Left ventricle myocardium inferior (tissue), 1 donor: ENCODE data around the gene LGR6. TPM values are rescaled to one million over a fixed set of nuclear protein-coding genes. Genes with fewer than 3 reads are reported as not detected.
"Not testable (repeated sequence)": the region's sequence is repeated elsewhere in the genome, so short reads cannot be mapped to it uniquely, and the experiment has no call there.

Experiments used
- DNase-seq: peaks from one replicate; pipeline ENCODE4 v3.0.0-alpha.2; 2020
- H3K27ac ChIP-seq: fragments of 200-600 bp; replicated peaks from 2 replicates; pipeline ENCODE4 v1.8.0; 2021
- H3K27me3 ChIP-seq: fragments of 200-600 bp; 2 replicates; pipeline ENCODE4 v1.8.0; 2021; ENCODE audit warnings: low read depth
- H3K36me3 ChIP-seq: fragments of 200-600 bp; 2 replicates; pipeline ENCODE4 v1.8.0; 2021
- H3K4me1 ChIP-seq: fragments of 200-600 bp; 2 replicates; pipeline ENCODE4 v1.8.0; 2021
- H3K4me3 ChIP-seq: fragments of 200-600 bp; 2 replicates; pipeline ENCODE4 v1.8.0; 2021; ENCODE audit warnings: mild to moderate bottlenecking, moderate library complexity
- H3K9me3 ChIP-seq: fragments of 200-600 bp; replicated peaks from 2 replicates; pipeline ENCODE4 v1.8.0; 2021
- intact Hi-C: fragments of 100-400 bp; cut with micrococcal nuclease; formaldehyde crosslinking; loops from one replicate; pipeline ENCODE4 v1.11.0; 2022
- total RNA-seq: library from RNA; stranded (reverse); fragmentation: NEBNext Ultra II Directional; extraction: Animal tissue kit (Norgen Biotek cat#: 25700); gene quantifications from one replicate; pipeline ENCODE4 v1.2.1, GENCODE V29; 2021
- TF ChIP-seq, protein P1 (sequence below): fragments of 200-600 bp; IDR thresholded peaks from 2 replicates; pipeline ENCODE4 v1.8.0; 2021; ENCODE audit warnings: antibody characterized with exemption, mild to moderate bottlenecking, borderline replicate concordance
- donor health status: DM: no; HTN: yes; CAD: no; lungs with severe emphysema.

LGR6 gene
- total RNA-seq, 1 donor from 2014 or later, result 0.60 TPM

DNA sequence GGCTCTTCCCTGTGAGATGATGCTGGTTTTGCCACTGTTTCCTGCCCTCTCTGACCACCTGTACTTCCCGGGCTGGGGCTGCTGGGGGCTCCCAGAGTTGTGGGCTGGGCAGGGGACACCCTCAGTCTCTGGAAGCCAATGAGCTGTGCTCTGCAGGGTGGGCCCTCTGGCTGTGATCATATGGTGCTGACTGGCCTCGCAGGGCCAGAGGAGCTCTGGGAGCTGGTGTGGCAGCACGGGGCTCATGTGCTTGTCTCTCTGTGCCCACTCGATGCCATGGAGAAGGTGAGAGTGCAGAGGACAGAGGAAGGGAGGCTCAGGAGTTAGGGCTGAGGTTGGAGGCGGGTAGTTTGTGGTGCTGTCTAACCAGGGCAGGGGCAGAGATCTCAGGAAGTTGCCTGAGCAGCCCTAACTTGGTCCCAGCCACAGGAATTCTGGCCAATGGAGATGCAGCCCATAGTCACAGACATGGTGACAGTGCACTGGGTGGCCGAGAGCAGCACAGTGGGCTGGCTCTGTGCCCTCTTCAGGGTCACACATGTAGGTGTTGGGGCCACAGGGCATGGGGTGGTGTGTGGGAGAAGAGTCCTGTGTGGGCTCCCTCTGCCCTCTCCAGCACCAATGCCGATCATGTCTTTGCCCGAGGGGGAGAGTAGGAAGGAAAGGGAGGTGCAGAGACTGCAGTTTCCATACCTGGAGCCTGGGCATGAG, 5.7 kb upstream of the LGR6 start:
- peaks cover 4% of the 10 kb centered on the region for H3K4me1 ChIP-seq
- no peak for DNase-seq
- H3K27me3 ChIP-seq, result peaks cover 38% of the 10 kb centered on the region
- H3K27ac ChIP-seq, result no peak overlapping the region
- no peaks in the 10 kb centered on the region for H3K9me3 ChIP-seq
- H3K36me3 ChIP-seq, result no peaks in the 10 kb centered on the region
- TF ChIP-seq, protein P1, sequence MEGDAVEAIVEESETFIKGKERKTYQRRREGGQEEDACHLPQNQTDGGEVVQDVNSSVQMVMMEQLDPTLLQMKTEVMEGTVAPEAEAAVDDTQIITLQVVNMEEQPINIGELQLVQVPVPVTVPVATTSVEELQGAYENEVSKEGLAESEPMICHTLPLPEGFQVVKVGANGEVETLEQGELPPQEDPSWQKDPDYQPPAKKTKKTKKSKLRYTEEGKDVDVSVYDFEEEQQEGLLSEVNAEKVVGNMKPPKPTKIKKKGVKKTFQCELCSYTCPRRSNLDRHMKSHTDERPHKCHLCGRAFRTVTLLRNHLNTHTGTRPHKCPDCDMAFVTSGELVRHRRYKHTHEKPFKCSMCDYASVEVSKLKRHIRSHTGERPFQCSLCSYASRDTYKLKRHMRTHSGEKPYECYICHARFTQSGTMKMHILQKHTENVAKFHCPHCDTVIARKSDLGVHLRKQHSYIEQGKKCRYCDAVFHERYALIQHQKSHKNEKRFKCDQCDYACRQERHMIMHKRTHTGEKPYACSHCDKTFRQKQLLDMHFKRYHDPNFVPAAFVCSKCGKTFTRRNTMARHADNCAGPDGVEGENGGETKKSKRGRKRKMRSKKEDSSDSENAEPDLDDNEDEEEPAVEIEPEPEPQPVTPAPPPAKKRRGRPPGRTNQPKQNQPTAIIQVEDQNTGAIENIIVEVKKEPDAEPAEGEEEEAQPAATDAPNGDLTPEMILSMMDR, result no peak
- intact Hi-C loops, result loop anchor here (10.0 kb wide), 2 partner anchors 127 to 527 kb away; partner anchors contain the start of gene SYT2
- no peak overlapping the region for H3K4me3 ChIP-seq

DNA sequence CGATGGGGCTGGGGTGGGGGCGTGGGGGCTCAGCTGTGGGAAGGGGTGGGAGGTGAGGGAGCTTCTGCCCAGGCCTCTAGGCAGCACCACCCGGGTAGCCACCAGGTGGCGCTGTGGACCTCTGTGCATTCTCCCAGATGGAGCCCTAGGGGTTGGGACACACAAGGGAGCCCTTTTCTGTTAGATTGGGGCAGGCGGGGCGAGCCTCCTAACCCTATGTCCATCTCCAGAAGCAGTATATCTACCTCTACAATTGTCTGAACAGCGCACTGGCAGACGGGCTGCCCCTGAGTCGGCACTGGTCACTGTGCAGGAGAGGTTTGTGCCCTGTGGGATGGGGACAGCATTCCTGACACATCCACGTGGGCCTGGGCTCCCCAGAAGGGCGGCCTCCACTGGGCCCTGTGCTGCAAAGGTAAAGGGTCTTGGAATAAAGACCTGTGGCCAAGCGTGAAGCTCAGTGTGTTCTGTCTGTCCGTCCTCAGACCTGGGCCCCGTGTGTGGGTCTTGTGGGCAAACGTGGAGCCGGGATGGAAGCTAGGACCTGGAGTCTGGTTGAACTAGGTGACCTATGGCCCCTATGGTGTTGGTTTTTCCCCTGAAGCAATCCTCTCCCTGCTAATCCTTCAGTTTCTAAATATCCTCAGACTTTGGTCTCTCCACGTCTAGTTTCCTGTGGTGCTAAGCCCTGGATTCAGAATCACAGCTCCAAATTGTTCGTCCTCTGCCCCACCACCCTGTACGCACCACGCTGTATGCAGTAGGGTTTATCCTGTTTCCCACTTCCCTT, 4.4 kb upstream of the LGR6 start:
- Histone ChIP-seq H3K27ac (no peak overlapping the region), H3K36me3 (no peaks in the 10 kb centered on the region), H3K9me3 (no peaks in the 10 kb centered on the region), H3K4me3 (no peak overlapping the region), H3K27me3 (peaks cover 41% of the 10 kb centered on the region), H3K4me1 (peaks cover 16% of the 10 kb centered on the region)
- TF ChIP-seq, protein P1, result peak; percentile 90
- intact Hi-C loops, result loop anchor here (10.0 kb wide), 2 partner anchors 126 to 526 kb away; partner anchors contain the start of gene SYT2
- DNase-seq, result peak; percentile 73

DNA sequence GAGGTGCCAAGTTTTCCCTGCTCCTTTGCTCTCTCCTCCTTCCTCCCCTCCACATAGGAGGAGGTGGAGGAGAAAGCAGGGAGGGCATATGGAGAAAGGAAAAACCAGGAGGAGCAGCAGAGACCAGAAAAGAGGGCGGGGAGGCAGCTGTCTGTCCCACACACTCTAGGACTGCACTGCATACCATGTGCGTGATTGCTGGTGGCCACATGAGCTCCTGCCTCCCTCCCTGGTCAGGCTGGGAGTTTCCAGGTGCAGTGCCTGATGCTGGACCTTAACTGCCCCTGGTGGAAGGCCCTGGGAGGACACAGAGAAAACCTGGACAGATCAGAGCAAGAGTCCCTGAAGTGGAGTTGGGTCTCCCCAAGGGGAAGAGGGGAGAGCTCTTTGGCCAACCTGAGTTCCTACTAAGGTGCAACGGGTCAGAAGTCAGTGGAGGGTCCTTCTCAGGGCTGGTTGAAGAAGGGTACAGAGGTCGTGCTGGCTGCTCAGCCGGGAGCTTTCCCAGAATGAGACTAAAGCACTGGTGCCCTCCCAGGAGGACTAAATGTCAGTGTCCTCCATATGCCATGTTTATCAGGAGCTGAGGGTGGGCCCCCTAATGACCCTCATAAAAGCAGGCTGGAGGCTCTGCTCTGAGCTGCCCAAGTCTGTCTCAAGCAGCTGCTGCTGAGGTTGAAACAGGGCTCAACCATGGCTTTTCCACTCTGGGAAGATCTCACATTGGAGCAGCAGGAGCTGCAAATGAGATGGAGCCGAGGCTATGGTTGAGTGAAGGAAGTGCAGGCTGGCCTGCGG, 3.5 kb upstream of the LGR6 start:
- Histone ChIP-seq H3K36me3 (no peaks in the 10 kb centered on the region), H3K27me3 (peaks cover 42% of the 10 kb centered on the region), H3K27ac (no peak overlapping the region), H3K4me3 (no peak overlapping the region), H3K4me1 (peaks cover 16% of the 10 kb centered on the region), H3K9me3 (no peaks in the 10 kb centered on the region)
- intact Hi-C loops, result loop anchor here (10.0 kb wide), 2 partner anchors 125 to 525 kb away; partner anchors contain the start of gene SYT2
- no peak for DNase-seq
- TF ChIP-seq, protein P1, result no peak

DNA sequence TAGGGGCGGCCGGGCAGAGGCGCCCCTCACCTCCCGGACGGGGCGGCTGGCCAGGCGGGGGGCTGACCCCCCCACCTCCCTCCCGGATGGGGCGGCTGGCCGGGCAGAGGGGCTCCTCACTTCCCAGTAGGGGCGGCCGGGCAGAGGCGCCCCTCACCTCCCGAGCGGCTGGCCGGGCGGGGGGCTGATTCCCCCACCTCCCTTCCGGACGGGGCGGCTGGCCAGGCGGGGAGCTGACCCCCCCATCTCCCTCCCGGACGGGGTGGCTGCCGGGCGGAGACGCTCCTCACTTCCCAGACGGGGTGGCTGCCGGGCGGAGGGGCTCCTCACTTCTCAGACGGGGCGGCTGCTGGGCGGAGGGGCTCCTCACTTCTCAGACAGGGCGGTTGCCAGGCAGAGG, 2.2 kb upstream of the LGR6 start:
- H3K9me3 ChIP-seq, H3K36me3 ChIP-seq, DNase-seq, H3K4me3 ChIP-seq, intact Hi-C loops, H3K27ac ChIP-seq: not testable (repeated sequence)
- Histone ChIP-seq H3K4me1 (peaks cover 16% of the 10 kb centered on the region), H3K27me3 (peaks cover 41% of the 10 kb centered on the region)

DNA sequence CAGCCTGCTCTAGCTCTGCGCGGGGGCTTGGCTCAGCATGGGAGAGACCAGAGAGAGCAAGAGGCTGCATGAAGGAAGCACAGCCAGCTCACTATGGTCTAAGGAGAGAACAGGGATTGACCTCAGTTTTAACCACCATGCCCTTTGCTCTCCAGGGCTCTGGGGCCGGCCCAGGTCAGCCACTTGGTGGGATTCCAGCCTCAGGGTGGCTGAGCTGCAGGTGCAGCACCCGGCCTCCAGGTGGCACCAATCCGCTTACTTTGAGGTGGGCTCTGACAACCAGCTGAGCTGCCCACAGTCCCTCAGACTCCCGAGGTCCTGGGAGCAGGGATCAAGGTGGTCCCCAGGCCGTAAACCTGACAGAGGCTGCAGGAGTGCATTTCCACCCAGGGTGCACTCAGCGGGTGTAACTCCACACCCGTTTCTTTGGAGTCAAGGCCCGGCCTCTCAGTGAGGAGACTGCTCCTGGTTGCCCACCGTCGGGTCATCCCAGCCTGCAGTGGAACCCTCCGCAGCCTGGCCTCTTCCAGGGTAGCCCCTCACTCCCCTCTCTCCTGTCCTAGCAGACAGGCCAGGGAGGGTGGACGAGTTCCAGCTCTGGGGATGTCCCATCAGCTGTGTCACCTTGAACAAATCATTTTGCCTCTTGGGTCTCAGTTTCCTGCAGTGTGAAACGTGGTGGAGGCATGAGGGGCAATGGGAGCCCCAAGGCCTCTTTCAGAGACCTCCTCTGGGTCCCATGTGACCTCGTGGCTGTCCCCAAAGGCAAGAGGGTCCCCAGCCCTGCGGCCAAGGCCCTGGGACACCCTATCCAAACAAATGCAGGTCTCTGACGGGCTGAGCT, 607 bp upstream of the LGR6 start:
- Histone ChIP-seq H3K4me1 (peaks cover 16% of the 10 kb centered on the region), H3K9me3 (no peaks in the 10 kb centered on the region), H3K27me3 (peaks cover 47% of the 10 kb centered on the region), H3K36me3 (no peaks in the 10 kb centered on the region), H3K27ac (no peak overlapping the region), H3K4me3 (peak overlapping the region; percentile 54)
- DNase-seq, result peak; percentile 50
- TF ChIP-seq, protein P1, result peak; percentile 89
- intact Hi-C loops, result no loop called here
